Stimulated activated CD4-positive, alpha-beta T cell treated with anti-CD3 and anti-CD28 coated beads, Interleukin-1b, Interleukin-23, amount 100 ng/mL, for 4 hours (primary cell): ENCODE measurements around the gene SOCS1.

Source experiments
- DNase-seq, 2 donors: peaks; one replicate each; pipeline ENCODE4 v3.0.0-alpha.2; 2020; ENCODE audit warnings: low read depth in 2 of 2

The SOCS1 gene

DNA sequence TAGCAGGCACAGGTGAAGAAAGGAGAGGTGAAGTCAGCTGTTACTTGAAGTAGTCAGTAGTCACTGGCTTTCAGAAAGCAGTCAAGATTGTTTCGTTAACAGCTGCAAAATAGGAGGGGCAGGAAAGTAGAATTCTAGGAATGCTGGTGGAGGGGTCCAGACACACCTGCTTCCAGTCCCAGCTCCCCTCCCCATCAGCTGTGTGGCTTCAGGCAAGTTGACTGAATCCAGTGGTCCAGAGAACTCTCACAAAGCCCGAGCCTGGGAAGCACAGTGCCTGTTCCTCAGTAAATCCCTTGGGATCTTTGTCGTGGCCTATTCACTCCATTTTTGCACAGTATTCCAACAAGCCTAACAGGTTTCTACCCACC is 4.6 kb upstream of the SOCS1 start:
- DNase-seq = no peak

DNA sequence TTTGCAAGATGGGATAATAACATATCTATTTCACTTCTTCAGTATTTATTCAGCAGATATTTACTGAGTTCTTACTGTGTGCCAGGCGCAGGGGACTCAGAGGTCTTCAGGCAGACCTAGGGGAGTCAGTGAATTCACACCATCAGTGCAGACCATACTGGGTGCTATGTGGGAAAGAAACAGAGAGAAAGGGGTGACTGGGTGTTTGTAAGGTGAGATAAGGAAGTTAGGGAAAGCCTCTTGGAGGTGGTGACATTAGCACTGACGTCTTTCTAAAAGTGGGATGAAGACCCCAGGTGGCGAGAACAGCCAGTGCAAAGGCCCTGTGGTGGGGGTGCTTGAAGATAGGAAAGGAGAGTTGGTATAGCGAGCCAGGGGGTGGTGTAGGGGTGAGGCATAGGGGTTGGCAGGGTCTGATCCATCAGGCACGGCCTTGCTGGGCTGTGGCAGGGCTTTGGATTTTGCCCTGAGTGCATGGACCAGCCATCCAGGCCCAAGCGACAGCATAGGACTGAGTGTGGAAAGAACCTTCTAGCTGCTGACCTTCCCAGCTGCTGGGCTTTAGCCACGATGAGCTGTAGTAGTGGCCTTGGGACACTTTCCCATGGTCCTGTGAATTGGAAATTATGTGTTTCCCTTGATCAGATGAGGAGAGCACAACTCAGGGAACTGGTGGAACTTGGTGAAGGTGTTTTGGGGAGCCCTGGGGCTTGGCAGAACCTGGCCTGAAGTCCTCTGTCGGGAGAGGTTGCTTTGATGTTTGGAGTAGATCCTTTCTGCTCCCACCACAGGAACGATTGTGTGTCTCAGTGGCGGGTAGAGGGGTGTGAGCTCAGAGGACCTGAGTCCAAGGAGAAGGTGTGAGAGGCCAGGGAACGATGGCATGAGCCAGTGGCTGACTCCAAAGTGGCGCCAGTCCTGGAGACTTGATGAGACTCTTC is 3.9 kb upstream of the SOCS1 start:
- no peak for DNase-seq

DNA sequence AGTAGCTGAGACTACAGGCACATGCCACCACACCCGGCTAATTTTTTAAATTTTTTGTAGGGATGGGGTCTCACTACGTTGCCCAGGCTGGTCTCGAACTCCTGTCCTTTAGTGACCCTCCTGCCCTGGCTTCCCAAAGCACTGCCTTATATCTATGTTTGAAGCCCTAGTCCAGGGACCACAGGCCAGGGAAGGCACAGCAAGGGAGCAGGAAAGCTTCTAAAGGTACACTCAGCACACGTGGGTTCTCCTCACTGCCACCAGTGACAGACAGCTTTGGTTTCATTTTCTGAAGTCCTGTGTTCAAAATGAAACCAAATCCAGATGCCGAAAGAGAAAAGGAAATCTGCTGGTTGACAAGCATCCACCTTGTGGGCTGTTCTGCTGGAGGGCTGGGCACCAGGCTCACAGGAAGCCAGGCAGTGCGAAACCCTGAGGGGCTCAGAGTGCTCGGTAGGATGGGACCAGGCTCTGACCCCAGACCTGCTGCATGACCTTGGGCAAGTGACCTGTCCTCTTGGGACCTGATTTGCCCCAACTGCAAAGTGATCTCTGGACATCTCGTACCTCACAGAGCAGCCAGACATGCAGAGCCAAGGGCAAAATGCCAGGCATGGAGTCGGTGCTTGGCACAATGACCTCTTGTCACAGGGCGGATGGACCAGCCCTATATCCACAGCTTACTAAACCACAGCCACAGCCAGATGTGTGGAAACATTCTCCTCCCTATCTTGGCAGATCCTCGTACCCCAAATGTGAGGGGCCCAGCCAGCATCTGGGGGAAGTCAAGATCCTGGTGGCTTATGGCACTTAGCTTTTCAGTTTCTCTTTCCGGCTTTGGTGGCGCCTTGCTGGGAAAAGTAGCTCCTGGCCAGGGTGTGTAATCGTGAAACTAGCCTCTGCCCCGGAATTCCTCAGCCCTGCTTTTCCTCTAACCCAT is 2.8 kb upstream of the SOCS1 start:
- DNase-seq = no peak

DNA sequence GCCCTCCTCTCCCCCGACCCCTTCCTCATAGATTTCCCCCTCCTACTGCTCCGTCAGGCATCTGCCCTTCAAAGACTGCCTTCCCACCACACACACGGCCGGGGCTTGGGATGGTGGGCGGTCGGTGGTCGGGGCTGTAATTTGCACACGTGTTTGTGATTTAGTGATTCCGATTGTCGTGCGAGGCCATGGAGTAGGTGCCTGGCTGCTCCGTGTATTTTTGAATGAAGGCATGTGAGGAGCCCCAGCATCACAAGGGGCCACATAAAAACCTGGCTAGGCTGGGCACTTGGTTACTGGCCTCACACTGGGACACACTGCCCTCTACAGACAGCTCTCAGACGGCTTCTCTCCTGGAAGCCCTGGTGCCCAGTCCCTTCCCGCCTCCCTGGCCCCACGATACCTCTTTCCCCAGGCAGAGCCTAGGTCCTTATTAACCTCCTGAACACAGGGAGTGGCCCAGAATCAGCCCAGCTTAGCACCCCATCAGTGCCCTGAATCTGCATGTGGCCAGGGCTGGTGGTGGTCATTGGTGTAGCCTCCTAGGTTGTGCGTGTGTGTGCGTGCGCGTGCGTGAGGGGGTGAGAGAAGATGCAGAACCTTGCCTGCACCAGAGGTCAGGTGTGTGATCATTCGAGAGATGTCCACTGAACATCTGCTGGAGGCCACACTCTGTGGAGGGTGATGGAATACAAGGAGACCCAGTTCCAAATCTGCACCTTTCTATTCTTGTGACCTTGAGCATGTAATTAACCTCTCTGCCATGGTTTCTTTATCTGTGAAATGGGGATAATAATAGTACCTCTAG is 1.3 kb upstream of the SOCS1 start:
- DNase-seq = no peak

DNA sequence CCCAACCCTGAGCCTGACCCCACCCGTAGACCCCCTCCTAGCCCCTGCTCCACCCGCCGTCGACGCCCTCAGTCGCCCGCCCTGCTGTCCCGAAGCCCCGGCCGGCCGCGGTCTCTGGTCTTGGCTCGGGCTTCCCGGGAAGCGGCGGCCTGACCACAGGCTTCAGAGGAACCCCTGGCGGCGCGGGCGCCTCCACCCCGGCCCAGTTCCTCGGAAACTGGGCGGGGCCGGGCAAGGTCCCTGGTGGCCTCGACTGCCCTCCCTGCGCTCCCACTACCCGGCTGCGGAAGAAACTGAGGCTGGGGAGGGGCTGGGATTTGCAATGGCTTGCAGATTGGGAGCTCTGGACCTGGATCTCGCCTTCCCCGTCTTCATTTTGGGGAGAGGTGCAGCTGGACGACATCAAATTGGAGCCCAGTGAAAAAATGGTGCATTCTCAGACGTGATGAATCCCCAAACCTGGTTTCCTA is 692 bp upstream of the SOCS1 start:
- no peak for DNase-seq

DNA sequence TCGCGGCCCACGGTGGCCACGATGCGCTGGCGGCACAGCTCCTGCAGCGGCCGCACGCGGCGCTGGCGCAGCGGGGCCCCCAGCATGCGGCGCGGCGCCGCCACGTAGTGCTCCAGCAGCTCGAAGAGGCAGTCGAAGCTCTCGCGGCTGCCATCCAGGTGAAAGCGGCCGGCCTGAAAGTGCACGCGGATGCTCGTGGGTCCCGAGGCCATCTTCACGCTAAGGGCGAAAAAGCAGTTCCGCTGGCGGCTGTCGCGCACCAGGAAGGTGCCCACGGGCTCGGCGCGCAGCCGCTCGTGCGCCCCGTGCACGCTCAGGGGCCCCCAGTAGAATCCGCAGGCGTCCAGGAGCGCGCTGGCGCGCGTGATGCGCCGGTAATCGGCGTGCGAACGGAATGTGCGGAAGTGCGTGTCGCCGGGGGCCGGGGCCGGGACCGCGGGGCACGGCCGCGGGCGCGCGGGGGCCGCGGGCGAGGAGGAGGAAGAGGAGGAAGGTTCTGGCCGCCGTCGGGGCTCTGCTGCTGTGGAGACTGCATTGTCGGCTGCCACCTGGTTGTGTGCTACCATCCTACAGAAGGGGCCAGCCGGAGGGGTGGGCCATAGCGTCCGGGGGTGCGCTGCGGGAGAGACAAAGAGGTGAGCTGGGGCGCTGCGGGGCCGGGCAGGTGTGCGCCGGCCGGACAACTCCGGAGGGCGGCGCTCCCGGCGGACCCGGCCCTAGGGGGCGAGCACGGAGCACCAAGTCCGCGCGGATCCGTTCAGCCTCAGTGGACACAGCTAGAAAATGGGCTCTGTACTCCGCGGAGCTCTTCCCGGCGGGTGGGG is 879 bp downstream of the SOCS1 start:
- no peak for DNase-seq

DNA sequence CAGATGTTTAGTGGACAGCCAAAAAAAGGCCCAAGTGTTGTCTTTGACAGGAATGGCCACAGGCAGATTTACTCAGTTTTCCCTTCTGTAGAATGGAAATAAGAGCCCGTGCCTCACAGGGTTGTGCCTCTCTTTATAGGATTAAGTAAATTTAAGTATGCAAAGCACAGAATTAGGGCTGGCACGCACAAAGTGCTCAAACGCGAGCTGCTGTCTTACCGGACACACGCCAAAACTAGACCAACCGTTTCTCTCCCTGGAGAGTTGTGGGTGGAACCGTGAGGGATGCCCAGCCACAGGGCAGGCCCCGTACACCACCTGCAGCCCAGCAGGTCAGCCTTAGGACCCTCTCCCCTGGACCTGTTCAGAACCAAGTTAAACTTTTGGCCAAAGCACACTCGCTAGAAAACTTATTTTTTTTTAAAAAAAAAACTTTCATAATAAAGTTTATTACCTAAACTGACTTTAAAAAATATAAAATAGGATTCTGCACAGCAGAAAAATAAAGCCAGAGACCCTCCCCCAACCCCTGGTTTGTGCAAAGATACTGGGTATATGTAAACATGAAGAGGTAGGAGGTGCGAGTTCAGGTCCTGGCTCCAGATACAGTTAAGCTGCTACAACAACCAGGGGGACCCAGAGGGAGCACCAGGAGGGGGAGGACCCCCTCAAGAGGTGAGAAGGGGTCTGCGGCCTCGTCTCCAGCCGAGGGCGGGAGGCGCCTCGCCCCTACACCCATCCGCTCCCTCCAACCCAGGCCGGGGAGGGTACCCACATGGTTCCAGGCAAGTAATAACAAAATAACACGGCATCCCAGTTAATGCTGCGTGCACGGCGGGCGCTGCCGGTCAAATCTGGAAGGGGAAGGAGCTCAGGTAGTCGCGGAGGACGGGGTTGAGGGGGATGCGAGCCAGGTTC is 1.8 kb downstream of the SOCS1 start:
- no peak for DNase-seq

DNA sequence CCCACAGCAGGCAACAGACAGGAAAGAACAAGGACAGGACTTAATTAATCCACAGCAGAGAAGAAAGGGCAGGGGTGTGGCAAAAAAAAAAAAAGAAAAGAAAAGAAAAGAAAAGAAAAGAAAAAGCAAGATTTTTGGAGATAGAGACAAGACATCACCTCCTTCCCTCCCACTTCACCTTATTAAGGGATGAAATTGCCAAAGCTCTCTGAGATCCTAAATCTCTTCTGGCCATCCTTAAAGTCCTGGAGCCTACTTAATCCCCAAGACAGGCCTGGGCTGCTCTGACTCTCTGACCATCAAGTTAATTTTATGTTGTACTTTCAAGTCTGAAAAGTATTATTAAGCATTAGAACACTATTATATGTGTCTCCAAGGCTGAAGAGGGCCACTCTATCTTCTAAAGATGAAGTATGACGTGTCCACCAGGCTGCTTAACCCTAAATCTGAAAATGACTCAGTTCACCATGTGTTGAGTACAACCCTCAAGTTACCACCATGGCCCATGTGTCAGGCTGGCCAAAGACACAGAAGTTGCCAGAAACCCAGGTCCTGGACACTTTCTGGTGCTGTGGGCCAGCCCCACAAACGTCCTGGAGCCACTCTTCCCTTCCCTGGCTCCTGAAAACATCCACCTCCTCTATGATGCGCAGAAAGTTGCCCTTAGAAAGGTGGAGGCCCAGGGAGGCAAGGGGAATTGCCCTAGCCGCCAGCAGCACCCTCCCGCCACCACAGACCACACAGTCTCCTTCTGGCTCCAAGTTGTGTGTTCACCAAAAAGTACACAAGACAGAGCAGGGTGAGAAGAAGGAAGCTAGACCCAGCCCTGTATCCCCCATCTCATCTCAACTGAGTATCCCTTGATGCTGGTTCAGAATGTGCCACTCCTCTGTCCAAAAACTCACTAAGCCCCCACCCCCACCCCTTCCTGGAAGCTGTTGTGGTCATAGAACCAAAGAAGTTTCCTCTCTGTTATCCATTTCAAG is 2.7 kb downstream of the SOCS1 start:
- DNase-seq = no peak

DNA sequence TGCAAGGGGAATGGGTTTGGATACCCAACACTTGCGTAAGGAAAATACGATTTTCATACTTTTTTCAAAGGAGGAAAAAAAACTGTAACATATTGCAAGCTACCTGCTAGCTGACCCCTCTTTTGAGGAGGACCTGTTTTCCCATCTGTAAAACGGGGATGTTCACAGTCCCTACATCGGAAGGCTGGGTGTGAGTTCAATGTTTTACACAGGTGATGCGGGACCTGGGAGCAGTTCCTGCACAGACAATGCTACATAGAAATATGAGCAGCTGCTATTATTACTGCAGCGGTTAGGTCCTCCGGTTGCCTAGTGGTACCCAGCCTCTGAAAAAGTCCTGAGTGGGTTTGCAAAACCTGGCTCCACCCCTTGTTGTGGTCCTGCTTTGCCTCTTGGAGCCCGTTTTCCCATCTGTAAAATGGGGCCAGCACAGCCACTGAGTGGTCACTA is 3.5 kb downstream of the SOCS1 start:
- DNase-seq = no peak

DNA sequence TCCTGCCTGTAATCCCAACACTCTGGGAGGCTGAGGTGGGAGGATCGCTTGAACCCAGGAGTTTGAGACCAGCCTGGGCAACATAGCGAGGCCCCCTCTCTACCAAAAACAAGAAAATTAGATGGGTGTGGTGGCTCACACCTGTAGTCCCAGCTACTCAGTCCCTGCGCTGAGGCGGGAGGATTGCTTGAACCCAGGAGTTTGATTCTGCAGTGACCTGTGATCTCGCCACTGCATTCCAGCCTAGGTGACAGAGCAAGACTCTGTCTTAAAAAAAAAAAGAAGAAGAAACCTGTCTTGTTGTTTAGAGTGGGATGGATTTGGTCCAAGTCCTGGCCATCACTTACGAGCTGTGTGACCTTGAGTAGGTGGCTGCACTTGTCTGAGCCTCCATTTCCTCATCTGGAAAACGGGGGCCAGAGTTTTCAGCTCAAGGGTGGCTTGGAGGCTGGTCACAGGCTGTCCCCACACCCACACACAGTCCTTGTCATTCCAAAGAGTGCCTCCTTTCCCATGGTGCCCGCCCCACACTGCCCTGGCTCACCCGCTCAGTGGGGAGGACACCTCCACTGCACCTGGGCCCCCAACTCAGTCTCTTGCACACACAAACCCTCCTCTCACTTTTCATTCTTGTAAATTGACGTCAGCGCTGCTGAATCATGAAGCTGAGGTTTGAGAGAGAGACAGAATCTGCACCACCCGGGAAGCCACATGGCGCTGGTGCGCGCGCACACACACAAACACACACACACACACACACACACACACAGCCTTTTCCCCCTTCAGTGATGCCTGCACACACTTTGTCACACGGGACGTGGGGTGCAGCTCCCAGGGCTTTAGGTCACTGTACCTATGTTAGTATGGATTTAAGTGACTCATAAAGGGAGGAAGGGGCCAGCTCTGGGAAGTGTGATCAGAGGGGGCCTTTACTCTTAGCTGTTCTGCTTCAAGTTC is 4.2 kb downstream of the SOCS1 start:
- DNase-seq = peak; percentile 70 to 78

DNA sequence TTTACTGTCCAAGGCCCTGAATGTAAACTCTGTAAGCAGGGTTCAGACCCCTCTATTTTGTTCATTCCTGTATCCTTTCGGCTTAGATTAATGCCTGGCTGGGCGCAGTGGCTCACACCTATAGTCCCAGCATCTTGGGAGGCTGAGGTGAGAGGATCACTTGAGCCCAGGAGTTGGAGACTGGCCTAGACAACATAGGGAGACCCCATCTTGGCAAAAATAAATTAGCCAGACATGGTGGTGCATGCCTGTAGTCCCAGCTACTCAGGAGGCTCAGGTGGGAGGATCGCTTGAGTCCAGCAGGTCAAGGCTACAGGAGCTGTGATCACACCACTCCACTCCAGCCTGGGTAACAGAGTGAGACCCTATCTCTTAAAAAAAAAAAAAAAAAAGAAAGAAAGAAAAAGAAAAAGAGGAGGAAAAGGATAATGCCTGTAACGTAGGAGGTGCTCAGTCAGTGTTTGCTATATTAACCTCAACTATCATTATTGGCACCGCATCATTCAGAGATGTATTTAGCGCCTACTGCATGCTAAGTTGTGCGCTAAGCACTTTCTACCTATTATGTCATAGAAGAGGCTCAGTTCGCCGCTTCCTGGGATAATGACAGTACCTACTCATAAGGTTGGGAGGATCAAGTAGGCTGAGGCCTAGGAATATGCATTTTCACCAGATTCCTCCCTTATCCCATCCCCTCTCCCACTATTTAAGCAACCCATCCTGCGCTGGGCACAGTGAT is 5.0 kb downstream of the SOCS1 start:
- no peak for DNase-seq

DNA sequence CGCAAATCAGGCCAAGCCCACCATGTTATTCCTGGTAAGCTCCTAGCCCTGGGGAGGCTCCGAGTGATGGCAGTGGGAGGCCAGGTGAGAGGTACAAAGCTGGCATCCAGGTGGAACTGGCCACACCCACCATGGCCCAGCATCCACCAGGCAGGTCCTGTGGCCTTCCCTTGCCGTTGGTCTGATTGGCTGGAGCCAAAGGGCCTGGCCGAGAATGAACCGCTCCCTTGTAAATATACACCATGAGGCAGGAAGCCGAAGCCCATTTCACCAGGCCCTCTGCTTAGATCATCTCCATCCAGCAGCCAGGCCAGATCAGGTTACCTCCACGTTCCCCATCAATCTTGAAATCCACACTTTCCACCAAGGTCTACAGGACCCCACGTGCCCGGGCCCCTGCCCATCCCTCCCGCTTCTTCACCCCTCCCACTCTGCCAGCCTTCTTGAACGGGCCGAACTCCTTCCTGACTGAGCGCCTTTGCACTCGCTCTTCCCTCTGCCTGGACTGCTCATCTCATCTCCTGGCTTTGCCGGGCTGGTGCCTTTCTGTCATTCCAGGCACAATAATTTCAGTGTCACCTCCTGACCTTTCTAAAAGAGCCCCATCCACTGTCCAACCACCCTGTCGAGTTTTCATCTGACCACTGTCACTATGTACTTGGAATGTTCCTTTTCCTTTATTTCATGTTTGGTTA is 5.8 kb downstream of the SOCS1 start:
- DNase-seq = no peak

DNA sequence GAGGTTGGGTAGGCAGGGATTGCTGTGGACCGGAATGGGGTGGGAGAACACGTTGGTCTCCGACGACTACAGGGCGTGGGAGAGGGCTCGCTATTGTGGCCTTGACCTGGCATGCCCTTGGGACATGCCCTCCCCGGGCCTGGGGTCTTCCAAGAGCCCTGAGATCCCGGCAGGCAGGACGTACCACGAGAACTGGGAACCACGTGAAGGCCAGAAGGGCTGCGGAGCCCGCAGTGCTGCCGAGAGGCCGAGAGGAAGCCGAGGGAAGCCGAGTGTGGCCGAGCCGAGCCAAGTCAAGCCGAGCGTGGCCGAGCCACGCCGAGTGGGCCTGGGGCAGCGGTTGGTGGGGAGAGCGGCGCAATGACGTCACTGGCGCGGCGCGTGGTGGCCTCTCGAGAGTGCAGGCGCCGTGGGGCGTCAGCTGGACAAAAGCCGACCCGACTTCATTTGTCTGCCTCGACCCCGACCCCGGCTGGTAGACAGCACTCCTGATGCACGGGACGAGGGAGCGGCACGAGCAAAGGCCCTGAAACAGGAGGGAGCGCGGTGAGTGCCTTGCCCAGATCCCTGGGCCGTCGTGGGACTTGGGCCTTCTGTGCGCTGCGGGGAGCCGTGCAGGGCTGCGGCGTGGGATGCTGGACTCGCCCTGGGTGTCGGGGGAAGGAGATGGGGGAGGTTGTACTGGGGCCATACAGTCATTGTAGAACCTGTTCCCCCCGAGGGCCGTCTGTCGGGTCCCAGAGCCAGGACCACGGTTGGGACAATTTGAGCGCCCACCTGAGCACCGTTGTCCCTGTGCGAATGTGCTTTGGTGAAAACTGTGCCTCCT is 6.6 kb downstream of the SOCS1 start:
- DNase-seq = no peak

DNA sequence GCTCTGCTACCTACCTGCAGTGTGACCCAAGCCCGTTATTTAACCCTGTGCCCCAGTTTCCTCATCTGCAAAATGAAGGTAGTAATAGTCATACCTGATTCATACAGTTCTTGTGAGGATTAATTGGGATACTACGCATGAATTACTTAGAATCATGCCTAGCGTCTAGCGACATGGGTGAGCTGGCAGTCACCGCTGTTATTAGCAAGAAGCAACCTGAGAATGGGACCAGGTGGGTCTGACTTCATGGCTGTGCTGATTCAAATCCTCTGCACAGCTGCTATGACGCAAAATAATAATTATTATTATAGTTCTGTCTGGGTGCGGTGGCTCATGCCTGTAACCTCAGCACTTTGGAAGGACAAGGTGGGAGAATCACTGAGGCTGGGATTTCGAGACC is 7.9 kb downstream of the SOCS1 start:
- no peak for DNase-seq

DNA sequence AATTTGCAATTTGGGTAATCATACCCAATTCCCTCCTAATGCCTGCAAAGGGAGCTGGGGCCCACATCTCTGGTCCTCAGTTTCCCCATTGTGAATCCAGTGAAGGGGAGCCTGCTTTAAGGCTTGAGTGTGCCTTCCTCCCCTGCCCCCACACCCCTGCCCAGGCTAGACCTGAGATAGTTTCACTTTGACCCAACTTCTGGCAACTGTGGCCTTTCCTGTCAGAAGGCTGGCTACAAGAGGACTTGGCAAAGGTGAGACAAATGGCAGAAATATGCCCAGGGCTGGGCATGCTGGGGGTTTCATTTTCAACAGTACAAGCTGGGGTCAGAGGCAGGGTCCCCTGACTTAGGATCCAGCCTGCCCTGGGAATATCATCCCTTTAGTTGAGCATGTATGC is 10.0 kb downstream of the SOCS1 start:
- no peak for DNase-seq
